ENCODE results near the gene CENPP. TPM values are rescaled to one million over a fixed set of nuclear protein-coding genes. Genes with fewer than 3 reads are reported as not detected.

Gene CENPP
- total RNA-seq, 2 donors from 2014 or later, result 0.78 to 2.3 TPM

DNA sequence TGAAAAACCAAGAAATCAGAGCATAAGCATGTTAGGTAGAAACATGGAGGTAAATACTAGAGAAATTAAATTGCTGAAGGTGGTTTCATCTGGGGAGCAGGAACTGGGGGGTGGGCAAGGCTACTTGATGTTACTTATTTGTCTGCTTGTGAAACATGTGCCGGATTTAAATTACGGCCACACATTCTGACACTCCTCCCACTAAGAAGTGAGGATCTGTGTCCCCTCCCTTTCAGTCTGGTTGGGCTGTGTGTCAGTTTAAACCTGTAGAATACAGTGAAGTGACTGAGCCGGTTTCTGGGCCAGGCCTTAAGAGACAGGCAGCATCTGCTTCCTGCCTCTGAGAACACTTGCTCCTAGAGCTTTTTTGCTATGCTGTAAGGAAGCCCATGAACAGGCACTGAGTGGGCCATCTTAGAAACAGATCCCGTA lies 29.9 kb upstream of the CENPP start:
- DNase-seq (no peak), ATAC-seq (no peak)
- peaks cover 32% of the 10 kb centered on the region for H3K4me1 ChIP-seq
- WGBS, 2 donors, result 54 to 71% methylated on average over 4 of the region's 4 CpGs
- intact Hi-C loops (cut with DNase I), result no loop called here
- no peaks in the 10 kb centered on the region for H3K9me3 ChIP-seq
- no peak overlapping the region for H3K27ac ChIP-seq
- no peak for TF ChIP-seq POLR2A (IDR thresholded peaks at IDR 0.05)
- H3K4me3 ChIP-seq, result no peak overlapping the region
- peaks cover 0 to 15% of the 10 kb centered on the region in 2 donors for H3K36me3 ChIP-seq (replicated peaks in 1 of 2; ENCODE audit: insufficient read depth in 1 of 2, low read depth in 2 of 2)
- no peaks in the 10 kb centered on the region for H3K27me3 ChIP-seq

DNA sequence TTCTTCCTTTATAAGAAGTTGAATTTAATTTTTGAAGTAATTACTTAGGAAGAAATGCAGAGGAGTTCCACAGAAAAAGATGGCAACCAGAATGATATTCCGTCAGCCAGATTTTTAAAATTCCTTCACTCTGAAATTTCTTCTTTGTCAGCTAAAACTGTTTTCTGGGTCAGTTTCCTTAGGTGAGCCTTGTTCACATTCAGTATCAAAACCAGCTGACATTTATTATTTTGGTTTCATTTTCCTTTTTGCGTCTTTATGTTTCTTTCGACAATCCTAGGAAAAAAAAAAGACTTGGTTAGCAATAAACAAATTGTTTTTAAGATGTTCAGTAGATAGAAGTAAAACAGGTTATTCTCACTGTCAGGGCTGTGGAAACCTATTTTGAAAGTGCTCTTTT lies 28.1 kb upstream of the CENPP start:
- H3K9me3 ChIP-seq, result no peaks in the 10 kb centered on the region
- peaks cover 0 to 19% of the 10 kb centered on the region in 2 donors for H3K36me3 ChIP-seq (replicated peaks in 1 of 2; ENCODE audit: insufficient read depth in 1 of 2, low read depth in 2 of 2)
- WGBS, 2 donors, result 92 to 99% methylated on average over 3 of the region's 3 CpGs
- TF ChIP-seq CTCF (IDR thresholded peaks at IDR 0.05) (no peak), POLR2A (IDR thresholded peaks at IDR 0.05) (no peak)
- intact Hi-C loops (cut with DNase I), result no loop called here
- DNase-seq (no peak), ATAC-seq (no peak)
- no peak overlapping the region for H3K4me3 ChIP-seq
- no peaks in the 10 kb centered on the region for H3K27me3 ChIP-seq
- peaks cover 17% of the 10 kb centered on the region for H3K4me1 ChIP-seq
- H3K27ac ChIP-seq, result no peak overlapping the region

- H3K36me3 ChIP-seq (replicated peaks in 1 of 2; ENCODE audit: insufficient read depth in 1 of 2, low read depth in 2 of 2), result peaks cover 0 to 19% of the 10 kb centered on the region in 2 donors
- intact Hi-C loops (cut with DNase I), result no loop called here
These were observed 27.7 kb upstream of the CENPP start for GRCh38 chr9:92298036-92298435.

GRCh38 chr9:92299116-92299515 lies 26.6 kb upstream of the CENPP start:
- TF ChIP-seq POLR2A (IDR thresholded peaks at IDR 0.05) (no peak), CTCF (IDR thresholded peaks at IDR 0.05) (no peak)
- DNase-seq, result no peak
- H3K4me3 ChIP-seq, result no peak overlapping the region
- peaks cover 0 to 25% of the 10 kb centered on the region in 2 donors for H3K36me3 ChIP-seq (replicated peaks in 1 of 2; ENCODE audit: insufficient read depth in 1 of 2, low read depth in 2 of 2)
- no peak for ATAC-seq
- intact Hi-C loops (cut with DNase I), result no loop called here
- no peaks in the 10 kb centered on the region for H3K27me3 ChIP-seq
- no peak overlapping the region for H3K27ac ChIP-seq
- no peaks in the 10 kb centered on the region for H3K9me3 ChIP-seq
- WGBS, 2 donors, result 57 to 79% methylated on average over 1 of the region's 1 CpG
- H3K4me1 ChIP-seq, result peaks cover 12% of the 10 kb centered on the region

More at GRCh38 chr9:92298036-92298435, 27.7 kb upstream of the CENPP start:
- WGBS, 2 donors, result 86 to 93% methylated on average over 3 of the region's 3 CpGs
- no peaks in the 10 kb centered on the region for H3K27me3 ChIP-seq
- no peak for DNase-seq
- no peak overlapping the region for H3K4me3 ChIP-seq
- H3K27ac ChIP-seq, result no peak overlapping the region
- no peaks in the 10 kb centered on the region for H3K9me3 ChIP-seq
- TF ChIP-seq POLR2A (IDR thresholded peaks at IDR 0.05) (no peak), CTCF (IDR thresholded peaks at IDR 0.05) (no peak)
- ATAC-seq, result no peak
- H3K4me1 ChIP-seq, result peaks cover 13% of the 10 kb centered on the region

- DNase-seq (no peak), ATAC-seq (no peak)
- Histone ChIP-seq H3K9me3 (no peaks in the 10 kb centered on the region), H3K36me3 (replicated peaks in 1 of 2; ENCODE audit: insufficient read depth in 1 of 2, low read depth in 2 of 2) (peaks cover 0 to 41% of the 10 kb centered on the region in 2 donors), H3K4me3 (no peak overlapping the region), H3K27me3 (no peaks in the 10 kb centered on the region), H3K4me1 (no peaks in the 10 kb centered on the region), H3K27ac (no peak overlapping the region)
- WGBS, 2 donors, result 48 to 68% methylated on average over 1 of the region's 1 CpG
- no peak for TF ChIP-seq CTCF (IDR thresholded peaks at IDR 0.05)
- TF ChIP-seq POLR2A (IDR thresholded peaks at IDR 0.05), result no peak
- intact Hi-C loops (cut with DNase I), result no loop called here
These were observed 24.8 kb upstream of the CENPP start for GRCh38 chr9:92300936-92301335.

Measured in body of pancreas (tissue), 4 donors.